GM12864 (cell line): ENCODE data around the gene PRR23E.

ENCODE experiments used
- DNase-seq: peaks from one replicate; pipeline ENCODE4 v3.0.0-alpha.2; 2011; ENCODE audit warnings: low read depth
- H3K4me3 ChIP-seq: 2 replicates; pipeline ENCODE4 v1.5.1; 2011; ENCODE audit warnings: mild to moderate bottlenecking, low read depth, low read length, control low read depth
- CTCF ChIP-seq: IDR thresholded peaks from 2 replicates; pipeline ENCODE4 v1.5.1; 2011; ENCODE audit warnings: low read depth, mild to moderate bottlenecking, moderate library complexity, low read length, control low read depth, inconsistent platforms; ENCODE audit errors: missing control alignments

PRR23E gene

GRCh38 chr3:127226946-127227842, 34.3 kb downstream of the PRR23E start:
- DNase-seq, result no peak
- no peak overlapping the region for H3K4me3 ChIP-seq
- no peak for TF ChIP-seq CTCF

- DNase-seq, result no peak
- TF ChIP-seq CTCF, result no peak
- no peak overlapping the region for H3K4me3 ChIP-seq
Measured at GRCh38 chr3:127228866-127229265, 35.9 kb downstream of the PRR23E start.

GRCh38 chr3:127233371-127233770, 40.4 kb downstream of the PRR23E start:
- no peak overlapping the region for H3K4me3 ChIP-seq
- TF ChIP-seq CTCF, result no peak
- DNase-seq, result no peak

- H3K4me3 ChIP-seq, result no peak overlapping the region
- no peak for DNase-seq
- TF ChIP-seq CTCF, result no peak
Measured at GRCh38 chr3:127234778-127235177, 41.8 kb downstream of the PRR23E start.

- no peak for DNase-seq
- no peak overlapping the region for H3K4me3 ChIP-seq
- TF ChIP-seq CTCF, result no peak
Measured at GRCh38 chr3:127235706-127236105, 42.8 kb downstream of the PRR23E start.

- no peak overlapping the region for H3K4me3 ChIP-seq
- DNase-seq, result no peak
- no peak for TF ChIP-seq CTCF
Measured at GRCh38 chr3:127237835-127238234, 44.9 kb downstream of the PRR23E start.

GRCh38 chr3:127238602-127239001, 45.7 kb downstream of the PRR23E start:
- no peak for TF ChIP-seq CTCF
- DNase-seq, result no peak
- H3K4me3 ChIP-seq, result no peak overlapping the region
